A673 (cell line): ENCODE results near the gene DCHS1.

ENCODE experiments used
- EZH2 ChIP-seq: fragments of 200-600 bp; sonication (generic); IDR thresholded peaks from 2 replicates; pipeline ENCODE4 v1.6.1; 2017; ENCODE audit warnings: borderline replicate concordance, low read depth, mild to moderate bottlenecking, mixed read lengths, antibody characterized with exemption, low read length; ENCODE audit not compliant: poor library complexity, severe bottlenecking
- TF ChIP-seq, protein P1 (sequence below): fragments of 300-800, 200-600 bp; sonication (generic); conservative IDR thresholded peaks from 2 replicates; pipeline ENCODE4 v1.5.1; 2017; ENCODE audit warnings: low read depth, mild to moderate bottlenecking, antibody characterized with exemption, low read length, moderate library complexity, mixed read lengths

DNA sequence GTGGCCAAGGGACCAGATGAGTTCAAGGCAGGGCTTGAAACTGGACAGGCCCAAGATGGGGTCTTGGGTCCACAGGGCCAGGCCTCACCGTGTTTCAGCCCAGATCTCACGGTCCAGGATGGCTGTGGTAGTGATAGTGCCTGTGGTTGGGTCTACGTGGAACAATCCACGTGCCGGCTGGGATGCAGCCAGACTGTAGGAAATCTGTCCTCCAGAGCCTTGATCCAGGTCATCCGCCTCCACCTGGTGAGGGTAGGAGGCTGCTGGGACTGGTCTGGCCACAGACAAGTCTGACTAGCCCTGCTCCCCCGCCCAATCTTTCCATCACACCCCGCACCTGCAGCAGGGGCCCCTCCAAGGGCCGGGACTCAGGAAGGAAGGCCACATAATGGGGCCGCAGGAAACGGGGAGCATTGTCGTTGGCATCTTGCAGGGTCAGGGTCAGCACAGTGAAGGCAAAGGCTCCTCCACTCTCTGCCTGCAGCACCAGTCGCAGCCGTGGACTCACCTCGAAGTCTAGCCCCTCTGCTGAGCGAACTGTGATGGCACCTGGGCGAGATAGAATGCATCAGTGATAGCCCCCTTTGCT lies 29.7 kb downstream of the DCHS1 start:
- TF ChIP-seq, protein P1, sequence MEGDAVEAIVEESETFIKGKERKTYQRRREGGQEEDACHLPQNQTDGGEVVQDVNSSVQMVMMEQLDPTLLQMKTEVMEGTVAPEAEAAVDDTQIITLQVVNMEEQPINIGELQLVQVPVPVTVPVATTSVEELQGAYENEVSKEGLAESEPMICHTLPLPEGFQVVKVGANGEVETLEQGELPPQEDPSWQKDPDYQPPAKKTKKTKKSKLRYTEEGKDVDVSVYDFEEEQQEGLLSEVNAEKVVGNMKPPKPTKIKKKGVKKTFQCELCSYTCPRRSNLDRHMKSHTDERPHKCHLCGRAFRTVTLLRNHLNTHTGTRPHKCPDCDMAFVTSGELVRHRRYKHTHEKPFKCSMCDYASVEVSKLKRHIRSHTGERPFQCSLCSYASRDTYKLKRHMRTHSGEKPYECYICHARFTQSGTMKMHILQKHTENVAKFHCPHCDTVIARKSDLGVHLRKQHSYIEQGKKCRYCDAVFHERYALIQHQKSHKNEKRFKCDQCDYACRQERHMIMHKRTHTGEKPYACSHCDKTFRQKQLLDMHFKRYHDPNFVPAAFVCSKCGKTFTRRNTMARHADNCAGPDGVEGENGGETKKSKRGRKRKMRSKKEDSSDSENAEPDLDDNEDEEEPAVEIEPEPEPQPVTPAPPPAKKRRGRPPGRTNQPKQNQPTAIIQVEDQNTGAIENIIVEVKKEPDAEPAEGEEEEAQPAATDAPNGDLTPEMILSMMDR: no peak
- TF ChIP-seq EZH2: no peak
